Measurements from ENCODE around the gene GPX6. TPM values are rescaled to one million over a fixed set of nuclear protein-coding genes. Genes with fewer than 3 reads are reported as not detected.

Gene GPX6
- total and polyA plus RNA-seq, 12 donors, result not detected

- intact Hi-C loops (cut with DNase I), result no loop called here
- TF ChIP-seq POLR2A (IDR thresholded peaks at IDR 0.05), result no peak
- TF ChIP-seq CTCF (IDR thresholded peaks at IDR 0.05), result no peak
- peaks cover 13% of the 10 kb centered on the region for H3K27me3 ChIP-seq
Observed at GRCh38 chr6:28486533-28486932, 29.1 kb downstream of the GPX6 start.

GRCh38 chr6:28485482-28485881 lies 30.1 kb downstream of the GPX6 start:
- H3K4me3 ChIP-seq, result no peak overlapping the region
- no peak for TF ChIP-seq CTCF (IDR thresholded peaks at IDR 0.05)
- TF ChIP-seq POLR2A (IDR thresholded peaks at IDR 0.05), result no peak
- intact Hi-C loops (cut with DNase I), result no loop called here
- no peaks in the 10 kb centered on the region for H3K36me3 ChIP-seq (replicated peaks in 1 of 2)
- DNase-seq, result no peak
- 89 to 96% (median 92%) methylated on average over 3 of the region's 3 CpGs for WGBS, 4 donors
- peaks cover 11% of the 10 kb centered on the region for H3K27me3 ChIP-seq
- no peaks in the 10 kb centered on the region for H3K9me3 ChIP-seq (replicated peaks in 1 of 3)
- H3K27ac ChIP-seq, result no peak overlapping the region
- H3K4me1 ChIP-seq (replicated peaks in 1 of 2), result no peaks in the 10 kb centered on the region

More at GRCh38 chr6:28486533-28486932, 29.1 kb downstream of the GPX6 start:
- H3K4me3 ChIP-seq, result no peak overlapping the region
- no peaks in the 10 kb centered on the region for H3K4me1 ChIP-seq (replicated peaks in 1 of 2)
- H3K36me3 ChIP-seq (replicated peaks in 1 of 2), result no peaks in the 10 kb centered on the region
- H3K27ac ChIP-seq, result no peak overlapping the region
- WGBS, 4 donors, result 85 to 100% (median 86%) methylated on average over 1 of the region's 1 CpG
- DNase-seq, result no peak
- H3K9me3 ChIP-seq (replicated peaks in 1 of 3), result no peaks in the 10 kb centered on the region

- DNase-seq, result no peak
- Histone ChIP-seq H3K36me3 (replicated peaks in 1 of 2) (no peaks in the 10 kb centered on the region), H3K4me3 (no peak overlapping the region), H3K4me1 (replicated peaks in 1 of 2) (no peaks in the 10 kb centered on the region), H3K27me3 (peaks cover 26% of the 10 kb centered on the region), H3K27ac (no peak overlapping the region), H3K9me3 (replicated peaks in 1 of 3) (no peaks in the 10 kb centered on the region)
- intact Hi-C loops (cut with DNase I), result no loop called here
- 67 to 73% (median 70%) methylated on average over 9 of the region's 9 CpGs for WGBS, 4 donors
- no peak for TF ChIP-seq POLR2A (IDR thresholded peaks at IDR 0.05)
- no peak for TF ChIP-seq CTCF (IDR thresholded peaks at IDR 0.05)
Observed at GRCh38 chr6:28480253-28480932, 35.2 kb downstream of the GPX6 start.

- TF ChIP-seq POLR2A (IDR thresholded peaks at IDR 0.05), result no peak
- no peak for TF ChIP-seq CTCF (IDR thresholded peaks at IDR 0.05)
- DNase-seq, result no peak
- WGBS, 4 donors, result 47 to 78% (median 60%) methylated on average over 12 of the region's 12 CpGs
- no peaks in the 10 kb centered on the region for H3K9me3 ChIP-seq (replicated peaks in 1 of 3)
- no peaks in the 10 kb centered on the region for H3K36me3 ChIP-seq (replicated peaks in 1 of 2)
- intact Hi-C loops (cut with DNase I), result no loop called here
- H3K4me3 ChIP-seq, result no peak overlapping the region
- H3K27me3 ChIP-seq, result peaks cover 26% of the 10 kb centered on the region
- no peak overlapping the region for H3K27ac ChIP-seq
- no peaks in the 10 kb centered on the region for H3K4me1 ChIP-seq (replicated peaks in 1 of 2)
Observed at GRCh38 chr6:28478518-28478917, 37.1 kb downstream of the GPX6 start.
